Measurements from ENCODE around the gene MAS1. TPM values are rescaled to one million over a fixed set of nuclear protein-coding genes. Genes with fewer than 3 reads are reported as not detected.
A peak's percentile ranks its signal among the peaks of the same experiment; 100 is the strongest.

MAS1 gene
- total and polyA plus RNA-seq, 8 donors, result under 0.01 TPM; not detected in 7

- TF ChIP-seq CTCF (IDR thresholded peaks at IDR 0.05), result peak in 2 of 4 donors; percentile 8 to 9
- H3K36me3 ChIP-seq, result no peaks in the 10 kb centered on the region
- no peak overlapping the region for H3K27ac ChIP-seq
- FAIRE-seq (no peak), ATAC-seq (peak in 3 of 4 donors; percentile 67 to 87 (median 81)), DNase-seq (no peak)
- intact Hi-C loops (cut with DNase I), result no loop called here
- no peaks in the 10 kb centered on the region for H3K9me3 ChIP-seq
- H3K4me3 ChIP-seq, result no peak overlapping the region
- WGBS, 2 donors, result 14 to 16% methylated on average over 6 of the region's 6 CpGs
- H3K4me1 ChIP-seq, result no peaks in the 10 kb centered on the region
- no peaks in the 10 kb centered on the region for H3K27me3 ChIP-seq
These were observed 37.9 kb upstream of the MAS1 start for GRCh38 chr6:159852877-159853276.

GRCh38 chr6:159853754-159854153 lies 37.0 kb upstream of the MAS1 start:
- no peak for TF ChIP-seq CTCF (IDR thresholded peaks at IDR 0.05)
- ATAC-seq (no peak), DNase-seq (no peak)

GRCh38 chr6:159854959-159855358 lies 35.8 kb upstream of the MAS1 start:
- 72 to 78% methylated on average over 3 of the region's 3 CpGs for WGBS, 2 donors
- Histone ChIP-seq H3K4me3 (no peak overlapping the region), H3K27ac (no peak overlapping the region), H3K36me3 (no peaks in the 10 kb centered on the region), H3K27me3 (no peaks in the 10 kb centered on the region), H3K4me1 (no peaks in the 10 kb centered on the region), H3K9me3 (no peaks in the 10 kb centered on the region)
- FAIRE-seq (no peak), DNase-seq (no peak), ATAC-seq (no peak)
- intact Hi-C loops (cut with DNase I), result no loop called here
- no peak for TF ChIP-seq CTCF (IDR thresholded peaks at IDR 0.05)

More at GRCh38 chr6:159853754-159854153, 37.0 kb upstream of the MAS1 start:
- Histone ChIP-seq H3K9me3 (no peaks in the 10 kb centered on the region), H3K4me1 (no peaks in the 10 kb centered on the region), H3K27ac (no peak overlapping the region), H3K4me3 (no peak overlapping the region), H3K27me3 (no peaks in the 10 kb centered on the region), H3K36me3 (no peaks in the 10 kb centered on the region)
- no peak for FAIRE-seq
- intact Hi-C loops (cut with DNase I), result no loop called here

GRCh38 chr6:159858259-159858658 lies 32.5 kb upstream of the MAS1 start:
- Histone ChIP-seq H3K9me3 (no peaks in the 10 kb centered on the region), H3K4me3 (no peak overlapping the region), H3K36me3 (no peaks in the 10 kb centered on the region), H3K27ac (no peak overlapping the region), H3K4me1 (no peaks in the 10 kb centered on the region), H3K27me3 (no peaks in the 10 kb centered on the region)
- TF ChIP-seq CTCF (IDR thresholded peaks at IDR 0.05), result no peak
- 84 to 94% methylated on average over 1 of the region's 1 CpG for WGBS, 2 donors
- FAIRE-seq (no peak), ATAC-seq (no peak), DNase-seq (no peak)
- intact Hi-C loops (cut with DNase I), result no loop called here

- FAIRE-seq, result no peak
- DNase-seq, result no peak
- no peak for ATAC-seq
- Histone ChIP-seq H3K27me3 (no peaks in the 10 kb centered on the region), H3K36me3 (no peaks in the 10 kb centered on the region), H3K9me3 (no peaks in the 10 kb centered on the region), H3K27ac (no peak overlapping the region), H3K4me3 (no peak overlapping the region), H3K4me1 (no peaks in the 10 kb centered on the region)
- intact Hi-C loops (cut with DNase I), result loop anchor here in 2 of 3 donors (10.0 kb wide), 2 partner anchors 84 to 594 kb away; no protein-coding TSS in a partner anchor
- TF ChIP-seq CTCF (IDR thresholded peaks at IDR 0.05), result no peak
- 89 to 91% methylated on average over 1 of the region's 1 CpG for WGBS, 2 donors
These were observed 30.3 kb upstream of the MAS1 start for GRCh38 chr6:159860482-159860881.

Measured in pancreas (tissue), 10 donors.